Effector memory CD4-positive, alpha-beta T cell (primary cell): Measurements from ENCODE around the gene FXYD1.

Experiments
- DNase-seq, 3 donors: peaks; one replicate each; pipeline ENCODE4 v3.0.0-alpha.2; 2020
- H3K27ac ChIP-seq: 2 replicates; pipeline ENCODE4 v1.7.0; 2013; ENCODE audit warnings: mild to moderate bottlenecking, low read length, moderate library complexity; ENCODE audit not compliant: insufficient read depth, poor library complexity, severe bottlenecking
- H3K27me3 ChIP-seq: replicated peaks from 2 replicates; pipeline ENCODE4 v1.7.0; 2013; ENCODE audit warnings: mild to moderate bottlenecking, low read length; ENCODE audit not compliant: insufficient read depth, control insufficient read depth, poor library complexity, severe bottlenecking
- H3K36me3 ChIP-seq: 2 replicates; pipeline ENCODE4 v1.7.0; 2013; ENCODE audit warnings: mild to moderate bottlenecking, low read length, moderate library complexity; ENCODE audit not compliant: control insufficient read depth, insufficient read depth
- H3K4me1 ChIP-seq: 2 replicates; pipeline ENCODE4 v1.7.0; 2013; ENCODE audit warnings: low read length, mild to moderate bottlenecking; ENCODE audit not compliant: control insufficient read depth, insufficient read depth, poor library complexity, severe bottlenecking
- H3K4me3 ChIP-seq: 2 replicates; pipeline ENCODE4 v1.7.0; 2013; ENCODE audit warnings: low read length, low read depth, mild to moderate bottlenecking; ENCODE audit not compliant: insufficient read depth, poor library complexity, severe bottlenecking
- H3K9me3 ChIP-seq: 2 replicates; pipeline ENCODE4 v1.7.0; 2013; ENCODE audit warnings: mild to moderate bottlenecking, low read length, moderate library complexity; ENCODE audit not compliant: control insufficient read depth

Gene FXYD1

GRCh38 chr19:35170359-35171061, 31.9 kb downstream of the FXYD1 start:
- Histone ChIP-seq H3K4me3 (no peak overlapping the region), H3K27me3 (no peaks in the 10 kb centered on the region), H3K36me3 (peaks cover 46% of the 10 kb centered on the region), H3K4me1 (peaks cover 25% of the 10 kb centered on the region), H3K27ac (peak overlapping the region; percentile 3), H3K9me3 (peaks cover 8% of the 10 kb centered on the region)
- DNase-seq = no peak

- Histone ChIP-seq H3K4me3 (no peak overlapping the region), H3K27ac (no peak overlapping the region), H3K9me3 (no peaks in the 10 kb centered on the region), H3K4me1 (peaks cover 25% of the 10 kb centered on the region), H3K36me3 (peaks cover 34% of the 10 kb centered on the region), H3K27me3 (no peaks in the 10 kb centered on the region)
- DNase-seq = no peak
Measured at GRCh38 chr19:35171730-35172129, 33.1 kb downstream of the FXYD1 start.

- Histone ChIP-seq H3K36me3 (peaks cover 20% of the 10 kb centered on the region), H3K27me3 (no peaks in the 10 kb centered on the region), H3K9me3 (no peaks in the 10 kb centered on the region), H3K27ac (no peak overlapping the region), H3K4me1 (peaks cover 10% of the 10 kb centered on the region), H3K4me3 (no peak overlapping the region)
- no peak for DNase-seq
Measured at GRCh38 chr19:35174226-35174625, 35.6 kb downstream of the FXYD1 start.

- no peaks in the 10 kb centered on the region for H3K27me3 ChIP-seq
- DNase-seq = no peak
- H3K4me3 ChIP-seq = no peak overlapping the region
- peaks cover 5% of the 10 kb centered on the region for H3K36me3 ChIP-seq
- no peaks in the 10 kb centered on the region for H3K9me3 ChIP-seq
- peaks cover 10% of the 10 kb centered on the region for H3K4me1 ChIP-seq
- no peak overlapping the region for H3K27ac ChIP-seq
Measured at GRCh38 chr19:35176181-35176570, 37.6 kb downstream of the FXYD1 start.

GRCh38 chr19:35177377-35178274, 39.0 kb downstream of the FXYD1 start:
- Histone ChIP-seq H3K36me3 (peaks cover 2% of the 10 kb centered on the region), H3K27me3 (no peaks in the 10 kb centered on the region), H3K27ac (no peak overlapping the region), H3K9me3 (no peaks in the 10 kb centered on the region), H3K4me1 (peaks cover 3% of the 10 kb centered on the region), H3K4me3 (no peak overlapping the region)
- DNase-seq = no peak

- H3K36me3 ChIP-seq = no peaks in the 10 kb centered on the region
- no peak overlapping the region for H3K4me3 ChIP-seq
- no peaks in the 10 kb centered on the region for H3K9me3 ChIP-seq
- peaks cover 3% of the 10 kb centered on the region for H3K4me1 ChIP-seq
- H3K27ac ChIP-seq = no peak overlapping the region
- H3K27me3 ChIP-seq = no peaks in the 10 kb centered on the region
- no peak for DNase-seq
Measured at GRCh38 chr19:35178701-35179100, 40.1 kb downstream of the FXYD1 start.

GRCh38 chr19:35179830-35180229, 41.2 kb downstream of the FXYD1 start:
- Histone ChIP-seq H3K4me3 (peak overlapping the region; percentile 13), H3K9me3 (no peaks in the 10 kb centered on the region), H3K4me1 (peaks cover 3% of the 10 kb centered on the region), H3K27me3 (no peaks in the 10 kb centered on the region), H3K36me3 (no peaks in the 10 kb centered on the region), H3K27ac (no peak overlapping the region)
- no peak for DNase-seq

- H3K27me3 ChIP-seq = no peaks in the 10 kb centered on the region
- no peak overlapping the region for H3K4me3 ChIP-seq
- no peak for DNase-seq
- H3K36me3 ChIP-seq = no peaks in the 10 kb centered on the region
- no peak overlapping the region for H3K27ac ChIP-seq
- peaks cover 3% of the 10 kb centered on the region for H3K4me1 ChIP-seq
- H3K9me3 ChIP-seq = no peaks in the 10 kb centered on the region
Measured at GRCh38 chr19:35181387-35181786, 42.8 kb downstream of the FXYD1 start.

- no peak overlapping the region for H3K27ac ChIP-seq
- H3K4me3 ChIP-seq = no peak overlapping the region
Measured at GRCh38 chr19:35184267-35184666, 45.6 kb downstream of the FXYD1 start.

GRCh38 chr19:35184884-35185283, 46.3 kb downstream of the FXYD1 start:
- Histone ChIP-seq H3K9me3 (no peaks in the 10 kb centered on the region), H3K27ac (no peak overlapping the region), H3K36me3 (no peaks in the 10 kb centered on the region), H3K4me3 (no peak overlapping the region), H3K27me3 (no peaks in the 10 kb centered on the region), H3K4me1 (no peaks in the 10 kb centered on the region)
- DNase-seq = no peak

More at GRCh38 chr19:35184267-35184666, 45.6 kb downstream of the FXYD1 start:
- no peaks in the 10 kb centered on the region for H3K27me3 ChIP-seq
- H3K36me3 ChIP-seq = no peaks in the 10 kb centered on the region
- no peaks in the 10 kb centered on the region for H3K4me1 ChIP-seq
- H3K9me3 ChIP-seq = no peaks in the 10 kb centered on the region
- no peak for DNase-seq
